HepG2 (cell line): ENCODE measurements around the gene LRR1. TPM values are rescaled to one million over a fixed set of nuclear protein-coding genes. Genes with fewer than 3 reads are reported as not detected.

Experiments
- AGO2 ChIP-seq: fragments of 200-400 bp; formaldehyde crosslinking; optimal IDR thresholded peaks from 2 replicates; pipeline ENCODE3; 2017; ENCODE audit warnings: mild to moderate bottlenecking, low read depth, low read length, moderate library complexity
- AHR ChIP-seq: IDR thresholded peaks from 2 replicates; pipeline ENCODE4 v1.6.1; 2018; ENCODE audit warnings: missing genetic modification reagents, missing compliant biosample characterization
- EED ChIP-seq: sonication (generic); formaldehyde crosslinking; IDR thresholded peaks from 2 replicates; pipeline ENCODE4 v1.5.0; 2020; ENCODE audit warnings: mild to moderate bottlenecking, missing genetic modification reagents
- GATAD2A ChIP-seq: IDR thresholded peaks from 2 replicates; pipeline ENCODE4 v1.6.1; 2016
- HMGA1 ChIP-seq: sonication (generic); formaldehyde crosslinking; conservative IDR thresholded peaks from 2 replicates; pipeline ENCODE4 v1.4.0; 2020; ENCODE audit warnings: missing genetic modification reagents
- IKZF5 ChIP-seq: IDR thresholded peaks from 2 replicates; pipeline ENCODE4 v1.6.1; 2018; ENCODE audit warnings: missing genetic modification reagents, mild to moderate bottlenecking, missing compliant biosample characterization
- KLF11 ChIP-seq: IDR thresholded peaks from 2 replicates; pipeline ENCODE4 v1.6.1; 2016; ENCODE audit warnings: missing compliant biosample characterization
- MLLT10 ChIP-seq: sonication (generic); formaldehyde crosslinking; IDR thresholded peaks from 2 replicates; pipeline ENCODE4 v1.4.0; 2020; ENCODE audit warnings: missing genetic modification reagents
- POLR2G ChIP-seq: fragments of 200-400 bp; formaldehyde crosslinking; IDR thresholded peaks from 2 replicates; pipeline ENCODE4 v1.6.1; 2018; ENCODE audit warnings: mild to moderate bottlenecking, low read depth, low read length, moderate library complexity
- RCOR2 ChIP-seq: IDR thresholded peaks from 2 replicates; pipeline ENCODE4 v1.6.1; 2016; ENCODE audit warnings: missing biosample characterization, missing genetic modification reagents
- REPIN1 ChIP-seq: sonication (generic); formaldehyde crosslinking; IDR thresholded peaks from 2 replicates; pipeline ENCODE4 v1.8.0; 2022; ENCODE audit warnings: missing genetic modification reagents, low read depth, mild to moderate bottlenecking, borderline replicate concordance
- SNAPC5 ChIP-seq: sonication (generic); formaldehyde crosslinking; IDR thresholded peaks from 2 replicates; pipeline ENCODE4 v1.8.1; 2023; ENCODE audit warnings: mild to moderate bottlenecking, missing genetic modification reagents, borderline replicate concordance
- SRF ChIP-seq: IDR thresholded peaks from 2 replicates; pipeline ENCODE4 v1.6.1; 2011; ENCODE audit warnings: mild to moderate bottlenecking, low read depth, low read length, moderate library complexity
- TGIF2 ChIP-seq: IDR thresholded peaks from 2 replicates; pipeline ENCODE4 v1.6.1; 2016; ENCODE audit warnings: control low read depth, missing compliant biosample characterization
- ZNF121 ChIP-seq: sonication (generic); formaldehyde crosslinking; IDR thresholded peaks from 2 replicates; pipeline ENCODE4 v1.5.0; 2020; ENCODE audit warnings: mild to moderate bottlenecking, missing genetic modification reagents
- ZNF230 ChIP-seq: sonication (generic); formaldehyde crosslinking; IDR thresholded peaks from 2 replicates; pipeline ENCODE4 v1.4.0; 2020; ENCODE audit warnings: mild to moderate bottlenecking, missing genetic modification reagents
- ZNF430 ChIP-seq: sonication (generic); formaldehyde crosslinking; IDR thresholded peaks from 2 replicates; pipeline ENCODE4 v1.9.0; 2021; ENCODE audit warnings: mild to moderate bottlenecking, missing genetic modification reagents
- ZNF460 ChIP-seq: sonication (generic); formaldehyde crosslinking; IDR thresholded peaks from 2 replicates; pipeline ENCODE4 v1.5.1; 2020; ENCODE audit warnings: missing genetic modification reagents, mild to moderate bottlenecking, borderline replicate concordance
- ZNF543 ChIP-seq: sonication (generic); formaldehyde crosslinking; IDR thresholded peaks from 2 replicates; pipeline ENCODE4 v1.4.0; 2020; ENCODE audit warnings: mild to moderate bottlenecking, missing genetic modification reagents
- ZNF546 ChIP-seq: sonication (generic); formaldehyde crosslinking; conservative IDR thresholded peaks from 2 replicates; pipeline ENCODE4 v1.8.1; 2023; ENCODE audit warnings: mild to moderate bottlenecking, missing genetic modification reagents
- ZNF615 ChIP-seq: sonication (generic); formaldehyde crosslinking; IDR thresholded peaks from 2 replicates; pipeline ENCODE4 v1.5.0; 2020; ENCODE audit warnings: mild to moderate bottlenecking, missing genetic modification reagents, borderline replicate concordance
- ZNF616 ChIP-seq: sonication (generic); formaldehyde crosslinking; IDR thresholded peaks from 2 replicates; pipeline ENCODE4 v1.5.0; 2020; ENCODE audit warnings: low read depth, mild to moderate bottlenecking, missing genetic modification reagents
- ZNF841 ChIP-seq: sonication (generic); formaldehyde crosslinking; IDR thresholded peaks from 2 replicates; pipeline ENCODE4 v1.8.1; 2023; ENCODE audit warnings: missing genetic modification reagents, borderline replicate concordance
- ZNF891 ChIP-seq: sonication (generic); formaldehyde crosslinking; IDR thresholded peaks from 2 replicates; pipeline ENCODE4 v1.5.0; 2020; ENCODE audit warnings: mild to moderate bottlenecking, missing genetic modification reagents
- ZXDC ChIP-seq: sonication (generic); formaldehyde crosslinking; IDR thresholded peaks from 2 replicates; pipeline ENCODE4 v1.5.0; 2020; ENCODE audit warnings: mild to moderate bottlenecking, missing genetic modification reagents
- polyA plus RNA-seq, 8 experiments: library from polyadenylated mRNA; depleted of rRNA in 3 of 8; stranded (reverse) in 7 of 8; unstranded in 1 of 8; fragments of >200 nt; fragmentation: Illumina TruSeq in 4 of 8; extraction: Trizol in 4 of 8; gene quantifications; 2 replicates each; pipeline versions ENCODE4 v1.2.1 to v1.2.3, GENCODE V29; 2011 to 2016; ENCODE audit warnings: low read depth in 4 of 8, missing spikeins in 1 of 8, mixed read lengths in 1 of 8; ENCODE audit not compliant: insufficient read depth in 1 of 8
- total RNA-seq, 5 experiments: library from RNA; depleted of rRNA; stranded (reverse); fragments of >200 nt; fragmentation: Illumina TruSeq; extraction: Trizol; gene quantifications; 2 replicates each; pipeline ENCODE4 v1.2.3, GENCODE V29; 2016; ENCODE audit warnings: low read depth in 1 of 5

Gene LRR1
- total and polyA plus RNA-seq, 2 of the 13 experiments (the other 11 are each of a cell fraction or from before 2014, with no cell fraction given), result 7.0 to 36.2 TPM

- TF ChIP-seq SNAPC5, result no peak
- TF ChIP-seq EED (CRISPR knock-in tag), result no peak; the same call in 1 of the 2 replicates
- no peak; the same call in 1 of the 2 replicates for TF ChIP-seq ZXDC
- TF ChIP-seq ZNF841 (CRISPR knock-in tag), result peak; percentile 94
- TF ChIP-seq MLLT10 (CRISPR knock-in tag), result no peak
- TF ChIP-seq ZNF543 (CRISPR knock-in tag), result peak; percentile 29
- peak; percentile 73; the same call in 1 of the 2 replicates for TF ChIP-seq ZNF230 (CRISPR knock-in tag)
- no peak for TF ChIP-seq HMGA1 (CRISPR knock-in tag)
- TF ChIP-seq TGIF2, result peak; percentile 81
- TF ChIP-seq GATAD2A (CRISPR knock-in tag), result peak; percentile 45; the same call in 1 of the 2 replicates
- no peak for TF ChIP-seq SRF
- no peak; the same call in 1 of the 2 replicates for TF ChIP-seq ZNF546 (CRISPR knock-in tag)
- peak; percentile 84; the same call in 1 of the 2 replicates for TF ChIP-seq KLF11 (CRISPR knock-in tag)
- TF ChIP-seq ZNF891, result no peak; the same call in 1 of the 2 replicates
- TF ChIP-seq AHR (CRISPR knock-in tag), result no peak
- no peak; the same call in 1 of the 2 replicates for TF ChIP-seq RCOR2 (CRISPR knock-in tag)
- peak; percentile 76 for TF ChIP-seq IKZF5 (CRISPR knock-in tag)
- TF ChIP-seq AGO2, result peak; percentile 84
- peak; percentile 88 for TF ChIP-seq ZNF430 (CRISPR knock-in tag)
- peak; percentile 73 for TF ChIP-seq REPIN1 (CRISPR knock-in tag)
- no peak; the same call in 1 of the 2 replicates for TF ChIP-seq ZNF615
- peak; percentile 93 for TF ChIP-seq POLR2G
- TF ChIP-seq ZNF460 (CRISPR knock-in tag), result peak; percentile 60; the same call in 1 of the 2 replicates
- TF ChIP-seq ZNF121 (CRISPR knock-in tag), result peak; percentile 79
- 0 out of 2 replicates have a peak, but pooled peaks have one; percentile 69 for TF ChIP-seq ZNF616 (CRISPR knock-in tag)
Observed at GRCh38 chr14:49633640-49634546, 35.2 kb downstream of the LRR1 start (continued).
